WTC11 (cell line): ENCODE results near the gene YWHAQ.

Experiments
- CTCF ChIP-seq: fragments of 200-600 bp; IDR thresholded peaks from 2 replicates; pipeline ENCODE4 v1.8.0; 2022; ENCODE audit warnings: antibody characterized with exemption
- NR1H2 ChIP-seq: sonication (generic); formaldehyde crosslinking; IDR thresholded peaks from 2 replicates; pipeline ENCODE4 v1.9.0; 2021; ENCODE audit warnings: mild to moderate bottlenecking, moderate library complexity, missing genetic modification reagents

- TF ChIP-seq CTCF (no peak), NR1H2 (no peak)
Measured at GRCh38 chr2:9667826-9668225, 37.0 kb upstream of the YWHAQ start.
